Peyer's patch (tissue), 4 donors: ENCODE measurements around the gene GTSF1L.

Experiments used
- POLR2A ChIP-seq, 2 donors: fragments of 450-650 bp; IDR thresholded peaks; one replicate each; pipeline ENCODE4 v1.5.1; 2017; ENCODE audit warnings: antibody characterized with exemption in 2 of 2, mild to moderate bottlenecking in 2 of 2, moderate library complexity in 2 of 2
- TF ChIP-seq, protein P1 (sequence below), 6 experiments: fragments of 450-650 bp in 4 of 6; fragments of 200-600 bp in 2 of 6; sonication (generic) in 1 of 6; IDR thresholded peaks; one replicate each; pipeline ENCODE4 v1.5.1; 2017 to 2019; ENCODE audit warnings: antibody characterized with exemption in 6 of 6, mild to moderate bottlenecking in 3 of 6, moderate library complexity in 1 of 6

DNA sequence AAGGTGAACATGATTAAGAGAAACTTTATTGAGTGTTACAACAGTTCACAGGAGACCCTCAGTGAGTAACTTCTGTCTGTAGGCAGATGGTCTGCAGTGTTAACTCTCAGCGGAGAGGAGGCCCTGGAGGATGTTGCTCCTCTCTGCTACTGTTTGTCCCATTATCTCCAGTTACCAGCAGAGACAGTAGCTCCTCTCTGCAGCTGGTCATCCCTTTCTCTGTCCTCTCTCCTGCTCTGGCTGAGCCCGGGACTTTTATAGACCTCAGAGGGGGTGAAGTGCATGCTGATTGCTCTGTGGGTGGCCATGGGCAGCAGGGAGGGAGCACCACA is 5.7 kb downstream of the GTSF1L start:
- TF ChIP-seq, protein P1, sequence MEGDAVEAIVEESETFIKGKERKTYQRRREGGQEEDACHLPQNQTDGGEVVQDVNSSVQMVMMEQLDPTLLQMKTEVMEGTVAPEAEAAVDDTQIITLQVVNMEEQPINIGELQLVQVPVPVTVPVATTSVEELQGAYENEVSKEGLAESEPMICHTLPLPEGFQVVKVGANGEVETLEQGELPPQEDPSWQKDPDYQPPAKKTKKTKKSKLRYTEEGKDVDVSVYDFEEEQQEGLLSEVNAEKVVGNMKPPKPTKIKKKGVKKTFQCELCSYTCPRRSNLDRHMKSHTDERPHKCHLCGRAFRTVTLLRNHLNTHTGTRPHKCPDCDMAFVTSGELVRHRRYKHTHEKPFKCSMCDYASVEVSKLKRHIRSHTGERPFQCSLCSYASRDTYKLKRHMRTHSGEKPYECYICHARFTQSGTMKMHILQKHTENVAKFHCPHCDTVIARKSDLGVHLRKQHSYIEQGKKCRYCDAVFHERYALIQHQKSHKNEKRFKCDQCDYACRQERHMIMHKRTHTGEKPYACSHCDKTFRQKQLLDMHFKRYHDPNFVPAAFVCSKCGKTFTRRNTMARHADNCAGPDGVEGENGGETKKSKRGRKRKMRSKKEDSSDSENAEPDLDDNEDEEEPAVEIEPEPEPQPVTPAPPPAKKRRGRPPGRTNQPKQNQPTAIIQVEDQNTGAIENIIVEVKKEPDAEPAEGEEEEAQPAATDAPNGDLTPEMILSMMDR (IDR thresholded peaks at IDR 0.05), result no peak
- no peak for TF ChIP-seq POLR2A (IDR thresholded peaks at IDR 0.05)
